ENCODE data around the gene MOGAT1.

The MOGAT1 gene

GRCh38 chr2:222743251-222743812 is 71.9 kb downstream of the MOGAT1 start:
- peaks cover 4% of the 10 kb centered on the region for H3K9me3 Mint-ChIP-seq
- H3K4me3 Mint-ChIP-seq: no peak overlapping the region
- no peak for TF ChIP-seq CTCF (IDR thresholded peaks at IDR 0.05; ENCODE audit: unreplicated experiment in 3 of 3)
- H3K27ac Mint-ChIP-seq: peak overlapping the region in 1 of 3 experiments; percentile 0
- peaks cover 25% of the 10 kb centered on the region for H3K4me1 Mint-ChIP-seq
- H3K36me3 Mint-ChIP-seq (ENCODE audit: low read depth): no peaks in the 10 kb centered on the region
- no peaks in the 10 kb centered on the region for H3K27me3 Mint-ChIP-seq (ENCODE audit: low read depth)

- TF ChIP-seq CTCF (IDR thresholded peaks at IDR 0.05; ENCODE audit: unreplicated experiment in 3 of 3): no peak
- no peaks in the 10 kb centered on the region for H3K9me3 Mint-ChIP-seq
- H3K4me3 Mint-ChIP-seq: no peak overlapping the region
- peaks cover 26% of the 10 kb centered on the region for H3K4me1 Mint-ChIP-seq
- H3K36me3 Mint-ChIP-seq (ENCODE audit: low read depth): no peaks in the 10 kb centered on the region
- H3K27me3 Mint-ChIP-seq (ENCODE audit: low read depth): peaks cover 4% of the 10 kb centered on the region
- H3K27ac Mint-ChIP-seq: peak overlapping the region in 1 of 3 experiments; percentile 3
These were observed 74.5 kb downstream of the MOGAT1 start for GRCh38 chr2:222745836-222746559.

- Mint-ChIP-seq H3K9me3 (no peaks in the 10 kb centered on the region), H3K4me3 (no peak overlapping the region), H3K27me3 (ENCODE audit: low read depth) (peaks cover 4% of the 10 kb centered on the region), H3K4me1 (peaks cover 43% of the 10 kb centered on the region), H3K36me3 (ENCODE audit: low read depth) (no peaks in the 10 kb centered on the region), H3K27ac (no peak overlapping the region)
- no peak for TF ChIP-seq CTCF (IDR thresholded peaks at IDR 0.05; ENCODE audit: unreplicated experiment in 3 of 3)
These were observed 76.2 kb downstream of the MOGAT1 start for GRCh38 chr2:222747526-222748160.

GRCh38 chr2:222750533-222750932 is 79.1 kb downstream of the MOGAT1 start:
- no peaks in the 10 kb centered on the region for H3K9me3 Mint-ChIP-seq
- H3K4me3 Mint-ChIP-seq: no peak overlapping the region
- H3K36me3 Mint-ChIP-seq (ENCODE audit: low read depth): no peaks in the 10 kb centered on the region

GRCh38 chr2:222751238-222751637 is 79.8 kb downstream of the MOGAT1 start:
- TF ChIP-seq CTCF (IDR thresholded peaks at IDR 0.05; ENCODE audit: unreplicated experiment in 3 of 3): no peak
- Mint-ChIP-seq H3K36me3 (ENCODE audit: low read depth) (no peaks in the 10 kb centered on the region), H3K4me1 (peaks cover 45% of the 10 kb centered on the region), H3K27me3 (ENCODE audit: low read depth) (peaks cover 4% of the 10 kb centered on the region), H3K9me3 (peaks cover under 1% of the 10 kb centered on the region), H3K27ac (peak overlapping the region; percentile 75 to 96 (median 90)), H3K4me3 (no peak overlapping the region)

More at GRCh38 chr2:222750533-222750932, 79.1 kb downstream of the MOGAT1 start:
- peaks cover 51% of the 10 kb centered on the region for H3K4me1 Mint-ChIP-seq
- TF ChIP-seq CTCF (IDR thresholded peaks at IDR 0.05; ENCODE audit: unreplicated experiment in 3 of 3): no peak
- H3K27me3 Mint-ChIP-seq (ENCODE audit: low read depth): peaks cover 4% of the 10 kb centered on the region
- no peak overlapping the region for H3K27ac Mint-ChIP-seq

All from nephron (organoid).